Endodermal cell (in vitro differentiated cells): Measurements from ENCODE around the gene CHST11. TPM values are rescaled to one million over a fixed set of nuclear protein-coding genes. Genes with fewer than 3 reads are reported as not detected.

Experiments used
- DNase-seq: peaks from one replicate; pipeline ENCODE4 v3.0.0-alpha.2; 2017
- H3K27ac ChIP-seq: 2 replicates; pipeline ENCODE4 v1.5.1; 2013; ENCODE audit warnings: mild to moderate bottlenecking, low read depth, low read length, moderate library complexity
- H3K27me3 ChIP-seq: 2 replicates; pipeline ENCODE4 v1.6.1; 2013; ENCODE audit warnings: mild to moderate bottlenecking, low read length, moderate library complexity; ENCODE audit not compliant: insufficient read depth, control insufficient read depth, poor library complexity, severe bottlenecking
- H3K36me3 ChIP-seq: 2 replicates; pipeline ENCODE4 v1.7.0; 2013; ENCODE audit warnings: mild to moderate bottlenecking, low read length, moderate library complexity; ENCODE audit not compliant: control insufficient read depth, insufficient read depth
- H3K4me1 ChIP-seq: one replicate; pipeline ENCODE4 v1.7.0; 2013; ENCODE audit warnings: low read length; ENCODE audit not compliant: control insufficient read depth, insufficient read depth
- H3K4me3 ChIP-seq: 2 replicates; pipeline ENCODE4 v1.5.1; 2013; ENCODE audit warnings: mild to moderate bottlenecking, low read length, moderate library complexity
- H3K9ac ChIP-seq: 2 replicates; pipeline ENCODE4 v1.6.1; 2013; ENCODE audit warnings: mild to moderate bottlenecking, low read length, moderate library complexity; ENCODE audit not compliant: poor library complexity, severe bottlenecking; ENCODE audit errors: extremely low read depth
- H3K9me3 ChIP-seq: 2 replicates; pipeline ENCODE4 v1.6.1; 2013; ENCODE audit warnings: mild to moderate bottlenecking, low read length, moderate library complexity; ENCODE audit not compliant: control insufficient read depth
- H3K27ac Mint-ChIP-seq: 2 replicates; pipeline ENCODE4 v1.8.0; 2020; ENCODE audit warnings: mixed read lengths
- H3K27me3 Mint-ChIP-seq: 2 replicates; pipeline ENCODE4 v1.8.0; 2021; ENCODE audit warnings: mild to moderate bottlenecking, mixed read lengths; ENCODE audit not compliant: insufficient read depth
- H3K36me3 Mint-ChIP-seq: 2 replicates; pipeline ENCODE4 v1.8.0; 2020; ENCODE audit warnings: low read depth, mixed read lengths
- H3K4me1 Mint-ChIP-seq: 2 replicates; pipeline ENCODE4 v1.8.0; 2020; ENCODE audit warnings: mixed read lengths
- H3K4me3 Mint-ChIP-seq: 2 replicates; pipeline ENCODE4 v1.8.0; 2020; ENCODE audit warnings: mild to moderate bottlenecking, moderate library complexity, mixed read lengths
- H3K9me3 Mint-ChIP-seq: 2 replicates; pipeline ENCODE4 v1.8.0; 2020; ENCODE audit warnings: mild to moderate bottlenecking, mixed read lengths
- WGBS, 2 experiments: methylation state at CpG; one replicate each; pipeline versions ENCODE4 v1.1.5 to v1.1.7; 2013; ENCODE audit warnings: missing lambda C conversion rate in 2 of 2, mixed read lengths in 1 of 2; ENCODE audit not compliant: insufficient coverage in 1 of 2, insufficient read length in 1 of 2; 5-methylcytosine and 5-hydroxymethylcytosine counted together
- total RNA-seq, 2 donors: library from RNA; stranded (reverse); fragmentation: NEBNext Ultra II Directional in 1 of 2; extraction: Animal tissue kit (Norgen Biotek cat#: 25700) in 1 of 2; gene quantifications; 2 replicates in 1 of 2; 3 replicates in 1 of 2; pipeline ENCODE4 v1.2.1, GENCODE V29; 2021
- TF ChIP-seq, protein P1 (sequence below): fragments of 200-600 bp; sonication (generic); conservative IDR thresholded peaks from 2 replicates; pipeline ENCODE4 v1.5.0; 2021; ENCODE audit warnings: antibody characterized with exemption, mild to moderate bottlenecking

The CHST11 gene
- total RNA-seq, 2 donors from 2014 or later, result 30.7 to 36.2 TPM

DNA sequence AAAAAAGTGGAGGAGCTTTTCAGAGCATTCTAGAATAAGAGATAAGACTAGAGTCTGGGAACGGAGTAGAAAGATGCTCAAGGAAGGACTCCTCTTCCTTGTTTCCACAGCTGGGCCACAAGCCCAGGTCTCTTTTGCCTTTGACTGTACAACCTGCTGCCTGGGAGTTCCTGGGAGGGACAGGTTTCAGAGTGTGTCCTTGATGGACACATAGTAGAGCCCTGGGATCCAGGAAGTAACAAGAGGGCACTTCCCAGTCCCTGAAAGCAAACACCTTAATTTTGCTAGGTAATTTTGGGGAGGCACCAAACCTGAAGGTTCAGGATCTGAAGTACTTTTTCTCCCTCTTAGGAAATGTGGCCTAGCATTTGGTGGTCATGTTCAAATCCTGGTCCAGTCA lies 44.4 kb downstream of the CHST11 start:
- no peaks in the 10 kb centered on the region for H3K36me3 Mint-ChIP-seq

DNA sequence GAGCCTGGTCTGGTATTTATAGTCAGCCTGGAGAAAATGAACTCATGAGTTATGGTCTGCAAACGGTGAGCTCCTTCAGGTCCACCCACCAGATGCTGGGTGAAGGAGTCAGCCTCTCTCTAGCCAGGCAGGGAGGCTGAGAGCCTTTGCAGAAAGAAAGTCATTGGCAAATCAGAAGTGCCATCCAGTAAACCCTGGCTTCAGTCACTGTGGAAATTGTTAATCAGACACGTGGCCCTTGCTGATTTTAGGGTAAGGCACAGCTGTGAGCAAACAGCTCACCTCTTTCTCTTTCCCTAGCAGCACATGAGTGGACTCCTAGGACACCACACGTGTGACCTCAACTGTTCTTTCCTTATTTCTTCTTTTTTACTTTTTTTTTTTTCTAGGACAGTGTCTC lies 44.9 kb downstream of the CHST11 start:
- no peak overlapping the region for H3K27ac ChIP-seq
- peaks cover 69% of the 10 kb centered on the region for H3K4me1 Mint-ChIP-seq
- no peak overlapping the region for H3K27ac Mint-ChIP-seq
- no peaks in the 10 kb centered on the region for H3K36me3 Mint-ChIP-seq
- H3K4me3 Mint-ChIP-seq, result no peak overlapping the region
- WGBS, 2 experiments, result 94 to 95% methylated on average over 3 of the region's 3 CpGs
- no peak overlapping the region for H3K4me3 ChIP-seq
- peaks cover 4% of the 10 kb centered on the region for H3K27me3 Mint-ChIP-seq
- no peaks in the 10 kb centered on the region for H3K9me3 Mint-ChIP-seq
- no peaks in the 10 kb centered on the region for H3K27me3 ChIP-seq
- no peaks in the 10 kb centered on the region for H3K9me3 ChIP-seq
- no peak for DNase-seq
- H3K9ac ChIP-seq, result no peak overlapping the region
- TF ChIP-seq, protein P1, sequence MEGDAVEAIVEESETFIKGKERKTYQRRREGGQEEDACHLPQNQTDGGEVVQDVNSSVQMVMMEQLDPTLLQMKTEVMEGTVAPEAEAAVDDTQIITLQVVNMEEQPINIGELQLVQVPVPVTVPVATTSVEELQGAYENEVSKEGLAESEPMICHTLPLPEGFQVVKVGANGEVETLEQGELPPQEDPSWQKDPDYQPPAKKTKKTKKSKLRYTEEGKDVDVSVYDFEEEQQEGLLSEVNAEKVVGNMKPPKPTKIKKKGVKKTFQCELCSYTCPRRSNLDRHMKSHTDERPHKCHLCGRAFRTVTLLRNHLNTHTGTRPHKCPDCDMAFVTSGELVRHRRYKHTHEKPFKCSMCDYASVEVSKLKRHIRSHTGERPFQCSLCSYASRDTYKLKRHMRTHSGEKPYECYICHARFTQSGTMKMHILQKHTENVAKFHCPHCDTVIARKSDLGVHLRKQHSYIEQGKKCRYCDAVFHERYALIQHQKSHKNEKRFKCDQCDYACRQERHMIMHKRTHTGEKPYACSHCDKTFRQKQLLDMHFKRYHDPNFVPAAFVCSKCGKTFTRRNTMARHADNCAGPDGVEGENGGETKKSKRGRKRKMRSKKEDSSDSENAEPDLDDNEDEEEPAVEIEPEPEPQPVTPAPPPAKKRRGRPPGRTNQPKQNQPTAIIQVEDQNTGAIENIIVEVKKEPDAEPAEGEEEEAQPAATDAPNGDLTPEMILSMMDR, result no peak
- H3K4me1 ChIP-seq, result peaks cover 26% of the 10 kb centered on the region
- no peaks in the 10 kb centered on the region for H3K36me3 ChIP-seq

More for the DNA sequence above, 44.4 kb downstream of the CHST11 start:
- H3K4me3 ChIP-seq, result no peak overlapping the region
- peaks cover 29% of the 10 kb centered on the region for H3K4me1 ChIP-seq
- no peak overlapping the region for H3K27ac ChIP-seq
- peaks cover 2% of the 10 kb centered on the region for H3K27me3 Mint-ChIP-seq
- DNase-seq, result no peak
- peaks cover 67% of the 10 kb centered on the region for H3K4me1 Mint-ChIP-seq
- no peaks in the 10 kb centered on the region for H3K36me3 ChIP-seq
- H3K9me3 Mint-ChIP-seq, result no peaks in the 10 kb centered on the region
- TF ChIP-seq, protein P1, result no peak
- no peak overlapping the region for H3K27ac Mint-ChIP-seq
- H3K27me3 ChIP-seq, result no peaks in the 10 kb centered on the region
- no peak overlapping the region for H3K4me3 Mint-ChIP-seq
- H3K9me3 ChIP-seq, result no peaks in the 10 kb centered on the region
- WGBS, 2 experiments, result 97 to 100% methylated on average over 1 of the region's 1 CpG
- no peak overlapping the region for H3K9ac ChIP-seq

DNA sequence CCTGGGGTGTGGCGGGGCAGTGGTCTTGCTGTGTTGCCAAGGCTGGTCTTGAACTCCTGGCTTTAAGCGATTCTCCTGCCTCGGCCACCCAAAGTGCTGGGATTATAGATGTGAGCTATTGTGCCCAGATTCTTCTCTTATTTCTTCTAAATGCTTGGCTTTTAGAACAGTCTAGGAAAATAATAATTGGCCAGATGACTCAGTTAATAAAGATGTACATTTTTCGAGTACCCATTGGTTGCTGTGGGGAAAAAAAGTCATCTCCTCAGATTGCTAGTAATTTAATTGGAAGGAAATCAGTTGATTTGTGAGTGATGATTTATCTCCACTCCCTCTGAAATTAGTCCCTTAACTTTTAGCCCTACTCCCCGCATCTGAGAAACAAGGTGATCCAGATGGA lies 45.5 kb downstream of the CHST11 start:
- H3K27me3 ChIP-seq, result no peaks in the 10 kb centered on the region
- Mint-ChIP-seq H3K27ac (no peak overlapping the region), H3K27me3 (peaks cover 4% of the 10 kb centered on the region), H3K4me1 (peaks cover 70% of the 10 kb centered on the region), H3K36me3 (no peaks in the 10 kb centered on the region), H3K9me3 (no peaks in the 10 kb centered on the region), H3K4me3 (no peak overlapping the region)
- H3K4me1 ChIP-seq, result peaks cover 26% of the 10 kb centered on the region
- no peak for DNase-seq
- H3K9me3 ChIP-seq, result no peaks in the 10 kb centered on the region
- no peaks in the 10 kb centered on the region for H3K36me3 ChIP-seq
- WGBS, 2 experiments, result 88 to 96% methylated on average over 2 to 5 of the region's 5 CpGs
- H3K4me3 ChIP-seq, result no peak overlapping the region
- TF ChIP-seq, protein P1, result no peak
- no peak overlapping the region for H3K27ac ChIP-seq
- no peak overlapping the region for H3K9ac ChIP-seq
